ENCODE results near the gene TCEANC2. TPM values are rescaled to one million over a fixed set of nuclear protein-coding genes. Genes with fewer than 3 reads are reported as not detected.

TCEANC2 gene
- total and polyA plus RNA-seq, 2 donors (not counting 3 experiments of a cell fraction or from before 2014, with no cell fraction given) = 3.2 to 6.1 TPM

DNA sequence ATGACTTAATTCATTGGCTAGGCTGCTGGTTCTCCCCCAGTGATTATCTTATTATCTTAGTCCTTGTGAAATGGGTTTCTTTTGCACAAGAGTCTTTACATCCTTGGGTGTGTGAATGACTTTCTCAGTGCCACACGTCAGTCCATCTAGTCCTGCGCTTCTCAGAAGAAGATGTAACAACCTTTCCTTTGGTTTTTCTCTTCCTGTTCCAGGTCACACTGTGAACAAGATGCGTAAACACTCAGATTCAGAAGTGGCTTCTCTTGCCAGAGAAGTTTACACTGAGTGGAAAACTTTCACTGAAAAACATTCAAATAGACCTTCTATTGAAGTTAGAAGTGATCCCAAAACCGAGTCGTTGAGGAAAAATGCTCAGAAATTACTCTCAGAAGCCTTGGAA is 35.0 kb downstream of the TCEANC2 start:
- Histone ChIP-seq H4K20me1 (replicated peaks; ENCODE audit: control insufficient read depth, extremely low read depth, insufficient read depth, low read length) (no peaks in the 10 kb centered on the region), H3K27me3 (ENCODE audit: control insufficient read depth in 2 of 2, insufficient read depth in 2 of 2, low read length in 2 of 2) (no peaks in the 10 kb centered on the region), H2AFZ (ENCODE audit: low read depth, low read length) (no peak overlapping the region), H3K9me3 (replicated peaks; ENCODE audit: control insufficient read depth, insufficient read depth, low read length) (no peaks in the 10 kb centered on the region), H3K4me3 (replicated peaks in 1 of 3; ENCODE audit: insufficient read depth in 1 of 3, low read depth in 1 of 3, low read length in 3 of 3) (no peak overlapping the region), H3K9me1 (replicated peaks; ENCODE audit: control insufficient read depth, extremely low read depth, insufficient read depth, low read length) (no peaks in the 10 kb centered on the region), H3K36me3 (ENCODE audit: control insufficient read depth in 2 of 2, extremely low read depth in 1 of 2, insufficient read depth in 2 of 2, low read length in 2 of 2) (no peaks in the 10 kb centered on the region), H3K4me2 (ENCODE audit: insufficient read depth, low read length) (no peak overlapping the region), H3K27ac (ENCODE audit: insufficient read depth, low read depth, low read length) (no peak overlapping the region), H3K79me2 (ENCODE audit: control insufficient read depth, insufficient read depth, low read length) (no peaks in the 10 kb centered on the region), H3K9ac (replicated peaks; ENCODE audit: extremely low read depth, insufficient read depth, low read length) (no peak overlapping the region), H3K4me1 (ENCODE audit: control insufficient read depth, extremely low read depth, insufficient read depth, low read length) (no peaks in the 10 kb centered on the region)
- intact Hi-C loops (cut with micrococcal nuclease) = no loop called here
- FAIRE-seq = no peak
- TF ChIP-seq GATA2 (IDR thresholded peaks at IDR 0.05; ENCODE audit: insufficient read depth, insufficient read length, low read depth, low read length) (no peak), MAX (IDR thresholded peaks at IDR 0.05; ENCODE audit: insufficient read depth, insufficient read length) (no peak), EZH2 (IDR thresholded peaks at IDR 0.05; ENCODE audit: borderline replicate concordance, low read depth, low read length, severe bottlenecking) (no peak), POLR2AphosphoS5 (IDR thresholded peaks at IDR 0.05; ENCODE audit: insufficient read depth, low read depth, low read length) (no peak), POLR2A (IDR thresholded peaks at IDR 0.05; ENCODE audit: low read depth, low read length) (no peak), MYC (IDR thresholded peaks at IDR 0.05; ENCODE audit: low read depth, low read length) (no peak), FOS (IDR thresholded peaks at IDR 0.05; ENCODE audit: borderline replicate concordance, insufficient read depth, low read length) (no peak), JUN (IDR thresholded peaks at IDR 0.05; ENCODE audit: borderline replicate concordance, insufficient read depth, insufficient read length, low read depth) (no peak)
- TF ChIP-seq, protein P1, sequence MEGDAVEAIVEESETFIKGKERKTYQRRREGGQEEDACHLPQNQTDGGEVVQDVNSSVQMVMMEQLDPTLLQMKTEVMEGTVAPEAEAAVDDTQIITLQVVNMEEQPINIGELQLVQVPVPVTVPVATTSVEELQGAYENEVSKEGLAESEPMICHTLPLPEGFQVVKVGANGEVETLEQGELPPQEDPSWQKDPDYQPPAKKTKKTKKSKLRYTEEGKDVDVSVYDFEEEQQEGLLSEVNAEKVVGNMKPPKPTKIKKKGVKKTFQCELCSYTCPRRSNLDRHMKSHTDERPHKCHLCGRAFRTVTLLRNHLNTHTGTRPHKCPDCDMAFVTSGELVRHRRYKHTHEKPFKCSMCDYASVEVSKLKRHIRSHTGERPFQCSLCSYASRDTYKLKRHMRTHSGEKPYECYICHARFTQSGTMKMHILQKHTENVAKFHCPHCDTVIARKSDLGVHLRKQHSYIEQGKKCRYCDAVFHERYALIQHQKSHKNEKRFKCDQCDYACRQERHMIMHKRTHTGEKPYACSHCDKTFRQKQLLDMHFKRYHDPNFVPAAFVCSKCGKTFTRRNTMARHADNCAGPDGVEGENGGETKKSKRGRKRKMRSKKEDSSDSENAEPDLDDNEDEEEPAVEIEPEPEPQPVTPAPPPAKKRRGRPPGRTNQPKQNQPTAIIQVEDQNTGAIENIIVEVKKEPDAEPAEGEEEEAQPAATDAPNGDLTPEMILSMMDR (IDR thresholded peaks at IDR 0.05; ENCODE audit: extremely low read depth in 1 of 2, insufficient read depth in 1 of 2, low read depth in 1 of 2, low read length in 2 of 2) = no peak
- dilution Hi-C loops (cut with MboI; ENCODE audit: extremely low pct_ligation_motif_present, low sequenced_read_pairs) = no loop called here
- POLR2A ChIA-PET = no interaction called here
- no TSS peak for BruUV-seq (replicated peaks)
- no peak for DNase-seq (ENCODE audit: low read depth, low spot score)
- CTCF ChIA-PET = interaction anchor here (2.2 kb wide), 1 partner anchor 10 kb away, joined by 6 read pairs; no protein-coding TSS in a partner anchor
